Urothelium cell line (cell line): ENCODE measurements around the gene CDC42SE2.
A peak's percentile ranks its signal among the peaks of the same experiment; 100 is the strongest.
"Not testable (repeated sequence)": the region's sequence is repeated elsewhere in the genome, so short reads cannot be mapped to it uniquely, and the experiment has no call there.

Source experiments
- DNase-seq: peaks from one replicate; pipeline ENCODE4 v3.0.0; 2011; ENCODE audit warnings: low spot score, mixed read lengths
- FAIRE-seq: peaks from 2 replicates; lab custom pipeline; 2011; peaks lifted over from hg19 to GRCh38; lab: Jason Lieb, UNC

Gene CDC42SE2

GRCh38 chr5:131316822-131317221 lies 53.0 kb downstream of the CDC42SE2 start:
- DNase-seq (no peak), FAIRE-seq (no peak)

GRCh38 chr5:131318455-131318854 lies 54.6 kb downstream of the CDC42SE2 start:
- FAIRE-seq (no peak), DNase-seq (no peak)

- FAIRE-seq (no peak), DNase-seq (no peak)
Observed at GRCh38 chr5:131321066-131321465, 57.2 kb downstream of the CDC42SE2 start.

- no peak for DNase-seq
- FAIRE-seq, result no peak
Observed at GRCh38 chr5:131322926-131323325, 59.1 kb downstream of the CDC42SE2 start.

- DNase-seq (no peak), FAIRE-seq (no peak)
Observed at GRCh38 chr5:131323378-131323777, 59.5 kb downstream of the CDC42SE2 start.

- FAIRE-seq (no peak), DNase-seq (no peak)
Observed at GRCh38 chr5:131324303-131324702, 60.5 kb downstream of the CDC42SE2 start.

- FAIRE-seq, result no peak
- DNase-seq, result peak; percentile 16
Observed at GRCh38 chr5:131328536-131329285, 64.9 kb downstream of the CDC42SE2 start.

GRCh38 chr5:131329286-131329560 lies 65.4 kb downstream of the CDC42SE2 start:
- DNase-seq, result no peak
- FAIRE-seq, result no peak

- DNase-seq (no peak), FAIRE-seq (no peak)
Observed at GRCh38 chr5:131330031-131330430, 66.2 kb downstream of the CDC42SE2 start.

GRCh38 chr5:131335756-131336155 lies 71.9 kb downstream of the CDC42SE2 start:
- not testable (repeated sequence) for FAIRE-seq, DNase-seq

GRCh38 chr5:131336801-131337200 lies 72.9 kb downstream of the CDC42SE2 start:
- DNase-seq, FAIRE-seq: not testable (repeated sequence)

GRCh38 chr5:131337240-131338050 lies 73.6 kb downstream of the CDC42SE2 start:
- not testable (repeated sequence) for DNase-seq, FAIRE-seq

- no peak for DNase-seq
- no peak for FAIRE-seq
Observed at GRCh38 chr5:131338051-131338453, 74.2 kb downstream of the CDC42SE2 start.

- FAIRE-seq, result not testable (repeated sequence)
Observed at GRCh38 chr5:131344288-131344687, 80.4 kb downstream of the CDC42SE2 start.

GRCh38 chr5:131346204-131346603 lies 82.4 kb downstream of the CDC42SE2 start:
- not testable (repeated sequence) for FAIRE-seq, DNase-seq

More at GRCh38 chr5:131344288-131344687, 80.4 kb downstream of the CDC42SE2 start:
- not testable (repeated sequence) for DNase-seq

- FAIRE-seq, result no peak
- DNase-seq, result no peak
Observed at GRCh38 chr5:131353991-131354390, 90.1 kb downstream of the CDC42SE2 start.

GRCh38 chr5:131355971-131356528 lies 92.2 kb downstream of the CDC42SE2 start:
- DNase-seq, result no peak
- FAIRE-seq, result no peak

GRCh38 chr5:131356619-131357018 lies 92.8 kb downstream of the CDC42SE2 start:
- DNase-seq (no peak), FAIRE-seq (no peak)

GRCh38 chr5:131357739-131358561 lies 94.1 kb downstream of the CDC42SE2 start:
- FAIRE-seq, result no peak
- no peak for DNase-seq

GRCh38 chr5:131361677-131362315 lies 97.9 kb downstream of the CDC42SE2 start:
- no peak for DNase-seq

More at GRCh38 chr5:131361677-131362315, 97.9 kb downstream of the CDC42SE2 start:
- FAIRE-seq, result no peak
